K562 (cell line): ENCODE data around the gene SLC27A4. TPM values are rescaled to one million over a fixed set of nuclear protein-coding genes. Genes with fewer than 3 reads are reported as not detected.

ENCODE experiments used
- ARID4B ChIP-seq: sonication (generic); formaldehyde crosslinking; IDR thresholded peaks from 2 replicates; pipeline ENCODE4 v1.8.0; 2022; ENCODE audit warnings: mild to moderate bottlenecking, missing genetic modification reagents
- HMGN3 ChIP-seq: IDR thresholded peaks from 2 replicates; pipeline ENCODE4 v1.6.1; 2011; ENCODE audit warnings: borderline replicate concordance, low read depth, mild to moderate bottlenecking, mixed read lengths, low read length; ENCODE audit not compliant: insufficient read length; ENCODE audit errors: extremely low read depth
- NRF1 ChIP-seq, 2 experiments: fragments of 450-650 bp; IDR thresholded peaks in 1 of 2; conservative IDR thresholded peaks in 1 of 2; 2 replicates each; pipeline ENCODE4 v1.6.1; 2014; ENCODE audit warnings: mild to moderate bottlenecking in 2 of 2
- PRPF4 ChIP-seq: fragments of 200-400 bp; formaldehyde crosslinking; IDR thresholded peaks from one replicate; pipeline ENCODE4 v1.6.1; 2017; ENCODE audit warnings: low read length, low read depth, mild to moderate bottlenecking; ENCODE audit not compliant: insufficient read depth, poor library complexity, severe bottlenecking
- TBP ChIP-seq: optimal IDR thresholded peaks from 2 replicates; pipeline ENCODE3; 2011; ENCODE audit warnings: low read depth, low read length, improper control_type of control experiment
- TSC22D4 ChIP-seq: fragments of 450-650 bp; IDR thresholded peaks from 2 replicates; pipeline ENCODE4 v1.6.1; 2016; ENCODE audit warnings: missing genetic modification characterization, missing biosample characterization, control low read depth
- polyA plus RNA-seq, 8 experiments: library from polyadenylated mRNA; depleted of rRNA in 4 of 8; stranded (reverse) in 5 of 8; unstranded in 3 of 8; fragments of >200 nt; fragmentation: Nextera tagmentation in 2 of 8; fragmentation: Illumina TruSeq in 1 of 8; extraction: Ambion mirVana in 2 of 8; extraction: Trizol in 1 of 8; gene quantifications; 2 replicates each; pipeline versions ENCODE4 v1.2.1 to v1.2.3, GENCODE V29; 2011 to 2014; ENCODE audit warnings: inconsistent platforms in 1 of 8, missing spikeins in 1 of 8
- total RNA-seq, 7 experiments: library from RNA; depleted of rRNA in 6 of 7; stranded (reverse); fragments of >200 nt in 6 of 7; fragmentation: Illumina TruSeq in 2 of 7; extraction: Trizol in 2 of 7; gene quantifications; 2 replicates each; pipeline versions ENCODE4 v1.2.1 to v1.2.3, GENCODE V29; 2011 to 2021; ENCODE audit warnings: low replicate concordance in 1 of 7

Gene SLC27A4
- total and polyA plus RNA-seq, 9 of the 15 experiments (the other 6 are each of a cell fraction or from before 2014, with no cell fraction given): 0.25 to 35.7 (median 14.0) TPM

- no peak for TF ChIP-seq NRF1 (conservative IDR thresholded peaks at IDR 0.05 in 1 of 2, IDR thresholded peaks at IDR 0.05 in 1 of 2)
- TF ChIP-seq TBP: no peak
- TF ChIP-seq ARID4B (CRISPR knock-in tag): no peak
- TF ChIP-seq PRPF4: no peak
- no peak for TF ChIP-seq TSC22D4
- no peak for TF ChIP-seq HMGN3
Observed at GRCh38 chr9:128405780-128406171, 65.4 kb downstream of the SLC27A4 start (continued).
